Stimulated activated CD4-positive, alpha-beta T cell treated with anti-CD3 and anti-CD28 coated beads, Interleukin-4, amount 100 ng/mL, for 4 hours (primary cell): ENCODE data around the gene ANXA3.
"Not testable (repeated sequence)": the region's sequence is repeated elsewhere in the genome, so short reads cannot be mapped to it uniquely, and the experiment has no call there.

Experiments
- DNase-seq, 2 experiments: peaks; one replicate each; pipeline ENCODE4 v3.0.0-alpha.2; 2020

The ANXA3 gene

GRCh38 chr4:78551420-78552351 is at the start of gene ANXA3:
TSS of gene ANXA3 (plus strand) at chr4:78551770. CDS start at chr4:78554474, 2,704 bp downstream.
- DNase-seq: peak in 1 of 2 experiments; percentile 2

- DNase-seq: not testable (repeated sequence)
These were observed 45.3 kb upstream of the ANXA3 start for GRCh38 chr4:78506260-78506659.

GRCh38 chr4:78509043-78509442 is 42.5 kb upstream of the ANXA3 start:
- DNase-seq: no peak

GRCh38 chr4:78510108-78510507 is 41.5 kb upstream of the ANXA3 start:
- no peak for DNase-seq

GRCh38 chr4:78510681-78511080 is 40.9 kb upstream of the ANXA3 start:
- DNase-seq: no peak

GRCh38 chr4:78512357-78512920 is 39.1 kb upstream of the ANXA3 start:
- no peak for DNase-seq

GRCh38 chr4:78513411-78513975 is 38.1 kb upstream of the ANXA3 start:
- no peak for DNase-seq

- no peak for DNase-seq
These were observed 34.4 kb upstream of the ANXA3 start for GRCh38 chr4:78517050-78517652.

- DNase-seq: no peak
These were observed 33.0 kb upstream of the ANXA3 start for GRCh38 chr4:78518561-78518960.

- DNase-seq: no peak
These were observed 31.6 kb upstream of the ANXA3 start for GRCh38 chr4:78519962-78520361.

GRCh38 chr4:78520808-78521226 is 30.8 kb upstream of the ANXA3 start:
- no peak for DNase-seq

- DNase-seq: no peak
These were observed 27.6 kb upstream of the ANXA3 start for GRCh38 chr4:78524009-78524408.

GRCh38 chr4:78525559-78525958 is 26.0 kb upstream of the ANXA3 start:
- no peak for DNase-seq

- no peak for DNase-seq
These were observed 24.5 kb upstream of the ANXA3 start for GRCh38 chr4:78527103-78527502.

- DNase-seq: no peak
These were observed 24.0 kb upstream of the ANXA3 start for GRCh38 chr4:78527555-78527954.

GRCh38 chr4:78528327-78528726 is 23.2 kb upstream of the ANXA3 start:
- no peak for DNase-seq

- DNase-seq: no peak
These were observed 21.9 kb upstream of the ANXA3 start for GRCh38 chr4:78529569-78530209.

GRCh38 chr4:78532046-78532445 is 19.5 kb upstream of the ANXA3 start:
- no peak for DNase-seq

GRCh38 chr4:78533854-78534253 is 17.7 kb upstream of the ANXA3 start:
- DNase-seq: no peak

- DNase-seq: no peak
These were observed 17.1 kb upstream of the ANXA3 start for GRCh38 chr4:78534286-78534955.

GRCh38 chr4:78542373-78542772 is 9.2 kb upstream of the ANXA3 start:
- no peak for DNase-seq

- DNase-seq: no peak
These were observed 8.0 kb upstream of the ANXA3 start for GRCh38 chr4:78543424-78544125.
